Glomerular endothelial cell (primary cell): Measurements from ENCODE around the gene PRRT4. TPM values are rescaled to one million over a fixed set of nuclear protein-coding genes. Genes with fewer than 3 reads are reported as not detected.

Source experiments
- DNase-seq: peaks from one replicate; pipeline ENCODE4 v3.0.0-alpha.2; 2011; ENCODE audit warnings: low read depth, low spot score; ENCODE audit errors: extremely low read depth
- total RNA-seq: library from RNA; depleted of rRNA; stranded (reverse); fragments of >200 nt; gene quantifications from 2 replicates; pipeline ENCODE4 v1.2.3, GENCODE V29; 2015

Gene PRRT4
- total RNA-seq = 0.35 TPM in 1 of 2 replicates, not detected in the other

DNA sequence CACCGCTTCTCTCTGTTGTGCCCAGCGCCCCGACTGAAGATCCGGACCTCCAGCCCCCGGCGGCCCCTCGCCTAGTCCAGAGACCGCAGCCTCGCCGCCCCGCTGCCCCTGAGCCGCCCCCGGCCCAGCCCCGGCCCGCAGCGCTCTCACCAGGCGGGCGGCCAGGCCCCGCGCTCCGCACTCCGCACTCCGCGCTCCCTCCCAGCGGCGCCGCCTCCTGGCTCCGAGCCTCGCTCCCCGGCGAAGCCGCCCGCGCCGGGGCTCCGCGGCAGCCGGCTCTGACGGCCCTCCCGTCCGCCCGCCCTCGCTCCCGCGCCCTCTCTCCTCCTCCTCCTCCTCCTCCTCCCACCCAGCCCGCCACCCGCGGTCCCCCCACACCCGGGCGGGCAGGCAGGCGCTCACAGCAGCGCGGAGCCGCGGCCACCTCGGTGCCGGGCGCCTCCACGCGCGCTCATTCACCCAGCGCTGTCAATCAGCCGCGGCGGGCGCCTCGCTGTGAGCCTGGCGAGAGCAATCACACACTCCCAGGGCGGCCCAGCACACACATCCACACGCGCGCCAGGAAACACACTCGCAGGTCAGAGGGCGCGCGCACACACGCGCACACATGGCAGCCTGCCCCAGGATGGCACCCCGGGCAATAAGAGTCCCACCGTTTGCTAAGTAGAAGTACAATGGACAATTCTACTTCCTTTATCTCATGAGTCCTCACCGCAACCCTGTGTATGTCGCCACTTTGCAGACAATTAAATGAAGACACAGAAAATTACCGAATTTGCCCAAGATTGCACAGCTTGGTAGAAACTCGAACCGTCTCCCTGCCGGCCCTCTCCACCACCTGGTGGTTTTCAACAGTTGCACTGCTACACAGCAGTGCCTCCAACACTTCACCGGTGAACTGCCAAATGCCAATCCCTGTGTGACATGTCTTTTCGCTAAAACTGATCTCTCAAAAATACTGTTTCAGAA, at the start of gene PRRT4:
PRRT4 (minus strand) TSS at position 280 of the 969 bp plus-strand sequence.
- no peak for DNase-seq

DNA sequence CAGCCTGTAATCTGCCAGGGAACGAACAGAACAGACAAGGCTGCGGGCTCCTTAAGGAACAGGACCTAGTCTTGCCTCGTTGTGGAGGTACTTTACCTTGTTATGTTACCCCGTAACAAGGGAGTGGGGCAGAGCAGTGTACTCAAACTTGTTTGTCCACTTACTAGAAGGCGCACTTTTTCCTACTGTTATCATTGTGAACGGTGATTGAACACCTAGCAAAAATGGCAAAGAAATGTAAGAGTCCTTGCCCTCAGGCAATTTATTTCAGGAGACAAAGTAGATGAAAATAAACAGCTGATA, 48.9 kb upstream of the PRRT4 start:
- no peak for DNase-seq

DNA sequence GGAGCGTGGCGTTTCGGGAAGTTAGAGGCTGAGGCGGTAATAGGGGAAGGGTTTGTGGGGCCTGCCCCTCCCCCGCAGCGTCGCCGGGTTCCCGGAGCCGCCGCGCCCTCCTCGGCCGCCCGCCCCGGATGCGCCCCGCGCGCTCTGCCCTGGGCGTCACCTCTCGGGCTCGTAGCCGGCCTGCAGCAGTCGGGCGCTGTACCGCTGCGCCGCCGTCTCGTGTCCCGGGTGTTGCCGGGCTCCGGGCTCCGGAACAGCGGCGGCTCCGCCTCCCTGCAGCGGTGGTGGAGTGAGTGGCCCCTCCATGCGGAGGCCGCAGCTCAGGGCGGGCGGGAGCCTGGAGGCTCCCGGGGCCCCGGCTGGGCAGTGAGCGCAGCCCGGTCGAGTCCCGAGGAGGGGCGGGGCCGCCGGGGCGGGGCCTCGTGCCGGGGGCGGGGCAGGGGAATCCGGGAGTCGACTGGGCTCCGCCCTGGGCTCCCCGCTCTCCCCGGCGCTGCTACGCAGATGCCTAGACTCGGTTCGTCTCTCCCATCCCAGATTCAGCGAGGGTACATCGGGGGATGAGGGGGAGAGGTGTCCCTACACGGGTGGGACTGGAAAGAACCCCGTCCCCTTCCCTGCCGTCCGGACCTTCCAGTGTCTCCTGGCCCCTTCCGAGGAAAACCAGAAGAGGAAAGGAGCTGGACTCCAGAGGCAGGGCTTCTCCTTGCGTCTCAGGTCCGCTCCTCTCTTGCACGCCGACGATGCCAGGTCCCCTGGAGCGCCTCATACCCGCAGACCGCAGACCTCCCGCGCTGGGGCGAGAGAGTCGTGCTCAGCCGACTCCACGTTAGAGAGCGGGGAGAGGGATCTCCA, 48.3 kb upstream of the PRRT4 start, which contains the start of gene IMPDH1:
IMPDH1 (minus strand) TSS at position 387 of the 855 bp plus-strand sequence; CDS start at position 306, 81 bp downstream.
- no peak for DNase-seq

DNA sequence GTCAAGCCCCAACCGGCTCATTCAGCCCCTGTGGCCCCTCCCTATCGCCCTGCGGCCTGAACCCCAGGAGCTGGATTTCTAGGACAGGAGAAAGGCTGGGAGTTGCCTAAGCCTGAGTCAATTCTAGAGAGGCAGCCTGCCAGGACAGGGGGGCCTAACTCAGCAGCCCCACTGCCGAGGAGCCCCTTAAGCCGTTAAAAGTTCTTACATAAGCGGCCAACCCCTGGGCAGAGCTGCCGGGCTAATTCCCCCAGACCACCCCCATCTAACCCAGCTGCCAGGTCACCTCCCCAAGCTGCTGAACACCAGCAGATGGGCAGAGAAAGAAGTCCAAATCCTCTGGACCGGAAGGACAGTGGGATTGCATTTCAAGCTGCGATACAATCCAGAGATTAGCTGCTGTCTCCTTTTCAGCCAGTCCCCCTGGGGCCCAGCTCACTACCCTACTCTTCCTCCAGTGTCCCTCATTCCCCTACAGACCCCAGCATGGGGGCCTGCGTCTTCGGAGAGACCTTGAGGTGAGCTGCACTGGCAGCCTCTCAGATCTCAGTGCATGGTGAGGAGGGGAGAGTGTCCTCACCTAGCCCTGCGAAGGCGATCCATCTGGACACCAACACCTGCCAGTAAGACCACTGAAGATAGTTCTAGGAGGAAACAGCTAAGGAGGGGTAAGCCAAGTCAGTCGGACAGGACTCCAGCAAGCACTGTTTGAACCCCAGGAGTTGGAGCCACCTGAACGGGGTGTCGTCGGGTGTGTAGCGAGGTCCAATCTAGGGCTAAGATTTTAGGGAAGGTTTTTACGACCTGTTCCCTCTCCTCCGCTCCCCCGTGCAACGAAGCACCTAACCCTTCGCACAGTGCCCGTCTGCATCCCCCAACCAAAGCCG, 47.5 kb upstream of the PRRT4 start:
- no peak for DNase-seq

DNA sequence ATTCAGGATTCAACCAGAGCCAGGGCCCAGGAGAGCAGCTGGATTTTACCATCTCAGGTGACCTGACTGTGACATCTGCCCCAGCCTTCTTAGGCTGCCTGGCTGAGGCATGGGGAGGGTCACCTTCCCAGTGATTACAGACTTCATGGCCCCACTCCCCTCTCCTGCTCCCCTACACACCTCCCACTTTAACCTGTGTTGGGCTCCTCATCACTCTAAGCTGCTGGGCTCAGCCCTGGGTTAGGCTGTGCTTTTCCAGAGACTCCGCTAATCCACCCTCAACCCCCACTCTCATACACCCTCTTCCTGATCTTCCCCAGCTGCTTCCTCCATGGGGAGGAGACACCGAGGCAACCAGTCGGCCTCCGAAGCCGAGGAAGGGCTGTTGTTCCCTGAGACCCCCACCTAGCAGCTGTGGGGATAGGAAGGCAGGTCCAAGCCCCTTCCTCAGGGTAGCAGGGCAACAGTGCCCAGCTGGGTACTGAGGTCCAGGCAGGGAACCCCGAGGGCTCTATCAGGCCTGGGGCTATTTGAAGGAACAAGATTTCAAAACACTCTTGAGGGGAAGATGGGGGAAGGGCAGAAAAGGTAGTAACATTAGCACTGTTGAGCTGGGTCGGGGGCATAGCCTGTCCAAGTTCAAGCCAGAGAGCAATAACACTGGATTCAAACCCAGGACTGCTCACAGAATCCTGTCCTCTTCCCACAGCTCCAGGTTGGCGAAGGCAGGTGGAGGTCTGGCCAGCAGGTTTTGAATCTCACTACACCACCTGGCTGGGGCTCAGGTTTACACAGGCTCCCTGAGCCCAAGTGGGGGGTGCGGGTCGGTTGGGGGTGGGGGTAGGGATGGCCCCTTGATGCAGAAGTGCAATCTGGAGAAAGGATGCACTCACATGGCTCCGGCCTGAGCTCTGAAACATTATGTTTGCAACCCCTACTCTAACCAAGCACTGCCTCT, 46.5 kb upstream of the PRRT4 start:
- DNase-seq = no peak

DNA sequence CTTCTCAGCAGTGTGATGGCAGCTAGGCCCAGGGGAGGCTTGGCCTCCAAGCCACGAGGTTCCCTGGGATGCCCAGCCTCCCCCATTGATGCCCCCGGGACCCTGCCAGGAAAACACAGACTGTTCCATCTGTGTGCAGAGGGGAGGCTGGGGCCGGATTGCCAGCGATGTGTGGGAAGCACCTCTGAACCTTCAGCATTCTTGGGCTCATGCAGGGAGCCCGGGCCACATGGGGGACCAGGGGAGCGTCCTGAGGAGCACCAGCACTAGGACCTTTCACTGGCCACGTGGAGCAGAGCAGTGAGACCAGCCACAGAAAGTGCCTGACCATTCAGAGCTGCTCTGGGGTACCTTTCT, 45.7 kb upstream of the PRRT4 start:
- DNase-seq = no peak

DNA sequence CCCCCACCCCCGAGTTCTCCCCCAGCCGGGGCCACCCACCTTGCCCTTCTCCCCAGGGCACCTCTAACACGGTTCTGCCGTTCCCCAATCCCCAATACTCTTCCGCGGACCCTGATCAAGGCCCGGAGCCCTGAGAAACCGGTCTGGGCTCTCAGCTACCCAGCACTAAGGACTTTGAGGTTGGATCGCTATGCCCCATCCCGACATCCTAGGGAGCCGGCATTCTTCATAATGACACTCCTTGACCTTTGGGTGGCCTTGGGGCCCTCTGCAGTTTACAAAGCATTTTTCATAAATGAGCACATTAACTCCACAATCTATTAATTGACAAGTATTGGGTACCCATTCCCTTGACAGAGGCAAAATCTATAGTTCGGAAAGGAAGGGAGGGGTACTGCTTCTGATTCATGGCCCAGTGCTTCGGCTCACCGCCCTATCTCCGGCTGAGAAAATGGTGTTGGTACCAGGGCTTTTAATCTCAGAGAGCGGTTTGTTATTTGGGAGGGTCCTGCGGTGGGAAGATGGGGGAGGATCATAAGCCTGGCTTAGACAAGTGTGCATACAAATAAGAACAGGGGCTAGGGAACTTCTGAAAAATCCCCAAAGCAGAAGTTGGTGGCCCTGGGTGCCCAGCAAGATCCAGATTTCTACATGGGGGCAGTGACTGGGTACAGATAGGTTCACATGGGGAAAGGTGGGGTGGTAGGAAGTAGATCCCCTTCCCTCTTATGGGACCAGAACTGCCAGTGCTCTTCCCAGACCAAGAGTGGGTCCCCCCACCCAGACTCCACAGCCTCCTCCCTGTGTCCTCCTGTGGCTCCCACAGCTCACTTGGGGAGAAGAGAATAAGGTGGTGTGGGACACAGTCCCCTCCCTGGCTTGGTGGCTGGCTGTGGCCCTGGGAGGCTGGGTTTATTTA, 45.1 kb upstream of the PRRT4 start:
- no peak for DNase-seq

DNA sequence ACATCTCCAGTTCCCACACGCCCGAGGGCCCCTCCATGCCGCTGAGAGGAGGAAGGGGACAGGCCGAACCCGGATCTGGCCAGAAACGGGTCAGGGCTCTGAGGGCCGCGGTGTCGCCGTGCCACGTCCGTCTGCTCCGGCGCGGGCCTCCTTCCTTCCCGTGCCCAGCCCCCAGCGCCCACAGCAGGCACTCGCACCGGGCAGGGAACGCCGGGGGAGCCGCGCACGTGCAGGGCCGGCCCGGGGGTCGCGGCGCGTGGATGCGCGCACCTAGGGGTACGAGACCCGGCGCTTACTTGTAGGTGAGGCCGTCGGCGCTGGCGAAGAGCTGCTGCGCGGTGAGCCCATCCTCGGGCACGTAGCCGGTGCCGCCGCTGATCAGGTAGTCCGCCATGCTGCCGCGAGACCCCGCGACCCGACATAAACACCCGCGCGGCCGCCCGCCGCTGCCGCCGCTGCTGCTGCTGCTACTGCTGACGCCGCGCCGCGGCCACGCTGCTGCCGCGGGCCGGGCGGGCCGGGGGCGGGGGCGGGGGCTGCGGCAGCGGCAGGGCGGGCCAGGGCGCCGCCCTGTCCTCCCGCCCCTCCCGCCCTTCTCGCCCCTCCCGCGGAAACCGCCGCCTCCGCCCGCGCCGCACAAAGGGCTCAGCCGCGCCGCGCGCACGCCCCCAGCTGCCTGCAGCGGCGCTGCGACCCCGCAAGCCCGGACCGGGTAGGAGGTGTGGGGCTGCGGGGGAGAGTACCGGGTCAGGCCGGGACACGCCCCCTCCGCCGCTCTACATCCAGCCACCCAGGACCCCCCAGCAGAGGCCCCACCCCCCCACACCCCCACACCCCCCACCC, 44.2 kb upstream of the PRRT4 start:
- no peak for DNase-seq

DNA sequence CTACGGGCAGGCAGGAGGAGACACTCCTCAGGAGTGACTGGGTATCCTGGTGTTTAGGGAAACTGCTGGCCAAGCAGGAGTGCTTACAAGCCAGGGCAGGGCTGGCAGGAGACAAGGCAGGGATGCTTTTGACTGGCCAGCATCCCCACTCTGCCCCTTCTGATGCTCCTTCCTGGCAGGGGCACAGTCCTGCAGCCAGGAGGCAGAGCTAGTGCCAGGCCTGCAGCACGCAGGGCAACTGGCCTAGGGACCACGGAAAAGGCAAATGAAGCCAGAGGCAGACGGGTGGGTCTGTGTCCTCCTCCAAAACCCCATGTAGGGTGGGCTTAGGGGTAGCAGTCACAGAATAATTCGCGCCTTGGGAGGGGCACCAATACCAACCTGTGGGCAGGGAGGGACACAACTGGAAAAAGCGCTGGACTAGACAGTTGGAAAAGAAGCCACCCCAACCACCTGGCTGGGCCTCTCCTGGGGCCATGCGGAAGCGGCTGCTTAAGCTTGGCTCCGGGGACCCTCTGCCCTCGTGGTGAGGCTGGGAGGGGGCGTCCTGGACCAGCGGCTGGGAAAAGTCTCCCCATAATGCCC, 43.5 kb upstream of the PRRT4 start:
- DNase-seq = no peak

DNA sequence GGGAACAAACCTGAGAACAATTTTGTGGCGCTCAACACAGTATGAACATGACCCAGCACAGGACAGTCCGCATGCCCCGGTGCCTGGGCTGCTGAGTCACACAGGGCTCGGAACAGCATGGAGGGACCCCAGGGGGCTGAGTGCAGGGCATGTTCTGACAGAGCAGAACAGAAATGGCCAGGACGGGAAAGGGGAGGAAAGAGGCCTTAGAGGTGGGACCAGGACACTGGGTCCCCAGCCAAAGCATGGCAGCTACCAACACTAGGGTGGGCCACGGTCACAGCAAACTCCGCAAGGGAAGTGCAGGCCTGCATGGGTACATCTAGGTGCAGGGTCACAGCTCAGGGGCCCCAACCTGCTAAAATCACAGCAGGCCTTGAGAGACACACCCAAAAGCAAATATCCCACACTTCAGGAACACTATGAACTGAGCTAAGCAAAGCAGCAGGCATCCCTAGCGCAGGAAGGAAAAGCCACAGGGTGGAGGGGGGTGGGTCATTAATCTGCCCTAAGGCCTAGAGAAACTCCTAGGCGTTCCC, 42.7 kb upstream of the PRRT4 start:
- no peak for DNase-seq

DNA sequence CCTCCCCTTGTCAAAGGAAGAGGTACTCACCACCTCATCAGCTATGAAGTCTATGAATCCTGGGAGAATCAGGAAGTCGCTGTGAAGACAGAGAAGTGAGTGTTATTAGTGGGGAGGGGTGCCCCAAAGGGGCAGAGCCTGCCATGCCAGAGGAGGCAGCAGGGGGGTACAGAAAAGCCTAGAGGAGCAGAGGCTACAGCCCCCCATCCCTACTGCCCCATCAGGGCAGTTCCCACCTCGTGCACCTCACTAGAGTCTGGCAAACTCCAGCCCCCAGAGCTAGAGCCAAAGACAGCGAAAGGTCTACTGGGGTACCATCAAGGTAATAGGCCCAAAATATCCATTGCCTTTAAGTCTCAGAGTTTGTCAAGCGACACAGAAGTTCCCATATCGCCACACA, 42.2 kb upstream of the PRRT4 start:
- no peak for DNase-seq

DNA sequence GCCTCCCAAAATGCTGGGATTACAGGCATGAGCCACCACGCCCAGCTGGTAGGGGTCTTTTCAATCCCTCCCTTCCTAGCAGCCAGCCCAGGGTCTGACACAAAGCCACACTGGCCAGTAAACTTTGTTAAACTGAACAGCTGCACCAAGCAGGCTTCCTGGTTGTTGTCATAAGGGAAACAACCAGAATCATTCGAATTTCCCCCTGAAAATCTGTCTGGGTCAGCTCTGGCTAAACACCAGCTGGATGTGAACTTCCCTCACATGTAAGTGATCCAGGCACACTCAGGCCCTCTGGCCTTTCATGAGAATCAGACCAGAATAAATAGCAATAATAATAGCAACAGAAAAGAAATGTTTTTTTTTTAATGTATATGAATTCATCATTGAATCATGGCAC, 40.9 kb upstream of the PRRT4 start:
- no peak for DNase-seq

DNA sequence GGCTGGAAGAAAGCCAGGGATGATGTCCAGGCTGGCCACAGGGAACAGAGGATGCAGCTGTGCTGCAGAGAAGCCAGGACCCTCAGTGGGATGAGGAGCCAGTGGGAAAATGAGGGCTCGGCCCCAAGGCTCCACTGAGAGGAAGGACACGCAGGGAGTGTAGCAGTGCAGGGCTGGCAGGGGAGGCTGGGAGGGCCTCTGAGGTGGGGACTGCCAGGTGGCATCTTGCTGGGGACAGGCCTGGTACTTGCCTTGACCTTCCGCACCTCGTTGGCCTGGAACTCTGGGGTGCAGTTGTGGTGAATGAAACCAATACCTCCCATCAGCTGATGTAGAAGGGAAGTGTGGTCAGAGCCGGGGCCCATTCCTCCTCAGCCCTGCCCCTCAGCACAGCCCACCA, 39.1 kb upstream of the PRRT4 start:
- DNase-seq = no peak

DNA sequence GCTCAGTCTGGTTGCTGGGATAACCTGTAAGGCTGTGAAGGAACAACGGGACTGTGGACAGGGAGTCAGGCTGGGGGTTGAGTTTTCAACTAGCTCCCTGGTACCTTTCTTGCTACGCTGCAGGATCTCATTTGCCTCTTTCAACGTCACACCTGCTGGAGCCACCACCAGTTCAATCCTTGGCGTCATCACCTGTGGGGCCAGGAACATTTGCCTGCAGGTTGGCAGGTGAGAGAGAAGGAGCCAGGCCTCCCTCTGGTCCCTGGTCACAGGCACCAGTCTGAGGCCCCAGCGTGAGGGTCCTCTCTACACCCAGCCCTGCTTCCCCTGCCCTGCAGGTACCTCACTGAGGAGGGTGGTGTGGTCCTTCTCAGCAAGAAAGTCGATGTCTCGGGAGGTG, 38.5 kb upstream of the PRRT4 start:
- DNase-seq = no peak

DNA sequence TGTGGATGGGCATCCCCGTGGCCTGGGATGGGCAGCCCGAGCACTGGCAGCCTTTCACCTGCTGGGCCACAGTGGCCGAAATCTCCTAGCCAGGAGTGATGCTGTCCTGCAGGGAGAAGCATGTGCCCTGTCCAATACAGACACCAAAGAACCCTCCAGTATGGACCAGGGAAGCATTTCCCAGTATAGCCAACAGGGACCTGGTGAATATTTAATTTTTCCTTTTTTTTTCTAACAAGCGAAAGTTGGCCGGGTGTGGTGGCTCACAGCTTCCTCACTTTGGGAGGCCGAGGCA, 37.3 kb upstream of the PRRT4 start:
- DNase-seq = no peak

DNA sequence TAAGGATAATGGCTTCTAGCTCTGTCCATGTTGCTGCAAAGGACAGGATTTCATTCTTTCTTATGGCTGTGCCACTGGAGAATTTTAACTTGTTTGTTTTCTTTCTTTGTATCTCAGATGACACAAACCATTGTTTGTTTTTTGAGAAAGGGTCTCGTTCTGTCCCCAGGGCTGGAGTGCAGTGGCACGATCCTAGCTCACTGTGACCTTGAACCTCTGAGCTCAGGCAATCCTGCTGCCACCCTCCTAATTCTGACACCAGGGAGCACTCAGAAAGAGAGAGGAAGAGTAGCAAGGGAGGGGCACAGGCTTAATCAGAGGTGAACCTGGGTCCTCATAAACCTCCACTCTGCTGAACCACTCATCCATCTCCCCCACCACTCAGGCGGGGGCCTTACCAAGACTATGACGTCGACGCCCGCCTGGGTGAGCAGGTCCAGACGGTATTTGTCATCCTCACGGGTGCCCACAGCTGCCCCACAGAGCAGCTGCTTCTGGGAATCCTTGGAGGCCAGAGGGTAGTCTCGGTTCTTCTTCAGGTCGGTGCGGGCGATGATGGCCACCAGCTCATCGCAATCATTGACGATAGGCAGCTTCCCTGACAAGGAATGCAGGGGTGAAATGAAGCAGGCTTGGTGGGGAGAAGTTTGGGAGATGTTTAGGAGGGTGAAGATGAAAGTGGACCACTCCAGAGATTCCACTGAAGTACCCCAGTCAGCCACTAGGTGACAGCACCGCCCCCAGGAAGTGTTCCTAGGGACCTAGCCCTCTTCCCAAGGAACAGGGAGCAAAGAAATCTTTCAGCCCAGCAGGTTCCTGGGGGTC, 36.7 kb upstream of the PRRT4 start:
- no peak for DNase-seq
